Neural progenitor cell (in vitro differentiated cells): ENCODE results near the gene TBCD. TPM values are rescaled to one million over a fixed set of nuclear protein-coding genes. Genes with fewer than 3 reads are reported as not detected.
"Not testable (repeated sequence)": the region's sequence is repeated elsewhere in the genome, so short reads cannot be mapped to it uniquely, and the experiment has no call there.

Experiments used
- DNase-seq: peaks from one replicate; pipeline ENCODE4 v3.0.0-alpha.2; 2016; ENCODE audit warnings: low spot score
- H2AFZ ChIP-seq: fragments of 200-600 bp; sonication (generic); replicated peaks from 2 replicates; pipeline ENCODE4 v1.6.1; 2016; ENCODE audit warnings: antibody characterized with exemption
- H3F3A ChIP-seq: fragments of 200-600 bp; sonication (generic); 2 replicates; pipeline ENCODE4 v1.6.1; 2016; ENCODE audit warnings: antibody characterized with exemption, low read depth
- H3K27ac ChIP-seq: fragments of 200-600 bp; sonication (generic); 2 replicates; pipeline ENCODE4 v1.5.1; 2016; ENCODE audit warnings: mild to moderate bottlenecking
- H3K27me3 ChIP-seq: fragments of 200-600 bp; sonication (generic); 2 replicates; pipeline ENCODE4 v1.6.1; 2016; ENCODE audit warnings: mild to moderate bottlenecking, moderate library complexity
- H3K36me3 ChIP-seq: fragments of 200-600 bp; sonication (generic); 2 replicates; pipeline ENCODE4 v1.5.1; 2016
- H3K4me1 ChIP-seq: fragments of 200-600 bp; sonication (generic); 2 replicates; pipeline ENCODE4 v1.6.1; 2016; ENCODE audit warnings: mixed run types
- H3K4me2 ChIP-seq: fragments of 200-600 bp; sonication (generic); 2 replicates; pipeline ENCODE4 v1.6.1; 2016
- H3K4me3 ChIP-seq: fragments of 200-600 bp; sonication (generic); 2 replicates; pipeline ENCODE4 v1.5.1; 2016
- H3K79me2 ChIP-seq: fragments of 200-600 bp; sonication (generic); 2 replicates; pipeline ENCODE4 v1.6.1; 2016; ENCODE audit warnings: low read depth
- H3K9ac ChIP-seq: fragments of 200-600 bp; sonication (generic); 2 replicates; pipeline ENCODE4 v1.6.1; 2016
- H3K9me3 ChIP-seq: fragments of 200-600 bp; sonication (generic); 2 replicates; pipeline ENCODE4 v1.5.1; 2016; ENCODE audit warnings: low read depth
- H4K20me1 ChIP-seq: fragments of 200-600 bp; sonication (generic); 2 replicates; pipeline ENCODE4 v1.6.1; 2016; ENCODE audit warnings: low read depth
- H3K27ac Mint-ChIP-seq: 3 replicates; pipeline ENCODE4 v1.8.0; 2021; ENCODE audit warnings: mixed read lengths
- H3K27me3 Mint-ChIP-seq: 2 replicates; pipeline ENCODE4 v1.8.0; 2022; ENCODE audit warnings: low read depth, mild to moderate bottlenecking, inconsistent platforms, moderate library complexity, mixed read lengths; ENCODE audit not compliant: insufficient read depth
- H3K36me3 Mint-ChIP-seq: 3 replicates; pipeline ENCODE4 v1.8.0; 2021; ENCODE audit warnings: mixed read lengths
- H3K4me1 Mint-ChIP-seq: 3 replicates; pipeline ENCODE4 v1.8.0; 2021; ENCODE audit warnings: mixed read lengths
- H3K4me3 Mint-ChIP-seq: 3 replicates; pipeline ENCODE4 v1.8.0; 2021; ENCODE audit warnings: mild to moderate bottlenecking, moderate library complexity, mixed read lengths
- H3K9me3 Mint-ChIP-seq: 3 replicates; pipeline ENCODE4 v1.8.0; 2020; ENCODE audit warnings: mixed read lengths
- CTCF ChIP-seq: fragments of 200-600 bp; sonication (generic); IDR thresholded peaks from 2 replicates; pipeline ENCODE4 v1.5.1; 2017; ENCODE audit warnings: antibody characterized with exemption, mild to moderate bottlenecking
- EZH2 ChIP-seq: fragments of 200-600 bp; sonication (generic); IDR thresholded peaks from 2 replicates; pipeline ENCODE4 v1.6.1; 2017; ENCODE audit warnings: antibody characterized with exemption, mild to moderate bottlenecking, moderate library complexity
- EZH2phosphoT487 ChIP-seq: fragments of 200-600 bp; sonication (generic); IDR thresholded peaks from 2 replicates; pipeline ENCODE4 v1.6.1; 2017; ENCODE audit warnings: antibody characterized with exemption
- total RNA-seq: library from RNA; depleted of rRNA; stranded (reverse); fragments of >200 nt; gene quantifications from 2 replicates; pipeline ENCODE4 v1.2.3, GENCODE V29; 2015; ENCODE audit warnings: low replicate concordance

Gene TBCD
- total RNA-seq, 1 donor from 2014 or later: 76.4 TPM

GRCh38 chr17:82985428-82985805 lies 233.6 kb downstream of the TBCD start:
- no peaks in the 10 kb centered on the region for H3K36me3 ChIP-seq
- H3K9me3 Mint-ChIP-seq: peaks cover 14% of the 10 kb centered on the region
- no peak overlapping the region for H2AFZ ChIP-seq
- no peaks in the 10 kb centered on the region for H3K9me3 ChIP-seq
- peaks cover 13% of the 10 kb centered on the region for H3K4me1 ChIP-seq
- H3K4me2 ChIP-seq: peak overlapping the region; percentile 66
- H3K27ac Mint-ChIP-seq: peak overlapping the region; percentile 81
- no peak overlapping the region for H3K27ac ChIP-seq
- no peak overlapping the region for H3K9ac ChIP-seq
- H3K79me2 ChIP-seq: no peaks in the 10 kb centered on the region
- H4K20me1 ChIP-seq: no peaks in the 10 kb centered on the region
- TF ChIP-seq EZH2: no peak
- TF ChIP-seq EZH2phosphoT487: no peak
- no peak for TF ChIP-seq CTCF
- no peak for DNase-seq
- H3K4me1 Mint-ChIP-seq: peaks cover 20% of the 10 kb centered on the region
- no peak overlapping the region for H3K4me3 Mint-ChIP-seq
- H3F3A ChIP-seq: no peaks in the 10 kb centered on the region
- H3K36me3 Mint-ChIP-seq: peaks cover 23% of the 10 kb centered on the region
- no peak overlapping the region for H3K4me3 ChIP-seq
- peaks cover 2% of the 10 kb centered on the region for H3K27me3 Mint-ChIP-seq
- no peaks in the 10 kb centered on the region for H3K27me3 ChIP-seq

- Mint-ChIP-seq H3K9me3 (peaks cover 14% of the 10 kb centered on the region), H3K4me3 (no peak overlapping the region)
Observed at GRCh38 chr17:82985973-82986372, 234.1 kb downstream of the TBCD start.

GRCh38 chr17:82989051-82989450 lies 237.2 kb downstream of the TBCD start:
- not testable (repeated sequence) for H3K4me3 Mint-ChIP-seq, H3K27me3 Mint-ChIP-seq, H3K27me3 ChIP-seq, H3K9me3 ChIP-seq, H3K79me2 ChIP-seq, DNase-seq, H3K36me3 ChIP-seq, H3K9ac ChIP-seq, H3F3A ChIP-seq, H3K4me3 ChIP-seq, H3K27ac ChIP-seq, H2AFZ ChIP-seq, H3K4me2 ChIP-seq, H3K27ac Mint-ChIP-seq, H4K20me1 ChIP-seq
- Mint-ChIP-seq H3K9me3 (peaks cover 33% of the 10 kb centered on the region), H3K4me1 (peaks cover 18% of the 10 kb centered on the region), H3K36me3 (peaks cover 24% of the 10 kb centered on the region)
- peaks cover 13% of the 10 kb centered on the region for H3K4me1 ChIP-seq

More at GRCh38 chr17:82985973-82986372, 234.1 kb downstream of the TBCD start:
- no peaks in the 10 kb centered on the region for H3F3A ChIP-seq
- H3K79me2 ChIP-seq: no peaks in the 10 kb centered on the region
- no peak overlapping the region for H3K9ac ChIP-seq
- H3K4me2 ChIP-seq: peak overlapping the region; percentile 66
- H3K27ac ChIP-seq: no peak overlapping the region
- no peaks in the 10 kb centered on the region for H3K27me3 ChIP-seq
- peak overlapping the region; percentile 81 for H3K27ac Mint-ChIP-seq
- H3K9me3 ChIP-seq: no peaks in the 10 kb centered on the region
- peaks cover 13% of the 10 kb centered on the region for H3K4me1 ChIP-seq
- H3K36me3 ChIP-seq: no peaks in the 10 kb centered on the region
- no peaks in the 10 kb centered on the region for H4K20me1 ChIP-seq
- no peak for TF ChIP-seq EZH2phosphoT487
- no peak for TF ChIP-seq EZH2
- TF ChIP-seq CTCF: no peak
- H2AFZ ChIP-seq: no peak overlapping the region
- no peak overlapping the region for H3K4me3 ChIP-seq
- H3K36me3 Mint-ChIP-seq: peaks cover 23% of the 10 kb centered on the region
- peaks cover 2% of the 10 kb centered on the region for H3K27me3 Mint-ChIP-seq
- H3K4me1 Mint-ChIP-seq: peaks cover 18% of the 10 kb centered on the region
- peak; percentile 71 for DNase-seq

DNA sequence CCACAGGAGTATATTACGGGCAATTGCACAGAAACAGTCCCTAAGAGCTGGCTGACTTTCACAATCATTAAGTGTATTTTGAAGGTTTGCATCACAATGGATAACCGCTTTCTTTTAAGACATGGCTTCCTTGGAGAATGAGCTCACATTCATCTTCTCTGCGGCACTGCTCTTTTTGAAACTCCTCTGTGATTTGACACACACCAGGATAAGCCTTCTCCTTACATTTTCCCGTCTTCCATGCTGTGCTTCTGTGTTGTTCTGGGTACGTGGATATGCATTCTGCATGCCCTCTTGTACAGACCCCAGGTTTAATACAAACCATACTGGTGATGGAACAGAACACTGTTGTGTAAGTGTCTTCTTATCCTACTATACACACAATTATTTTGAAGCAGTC lies 238.0 kb downstream of the TBCD start:
- H3K27ac ChIP-seq: no peak overlapping the region
- Mint-ChIP-seq H3K4me3 (no peak overlapping the region), H3K27me3 (peaks cover 2% of the 10 kb centered on the region), H3K9me3 (peaks cover 40% of the 10 kb centered on the region), H3K36me3 (peaks cover 29% of the 10 kb centered on the region), H3K4me1 (peaks cover 18% of the 10 kb centered on the region), H3K27ac (no peak overlapping the region)
- H3K4me1 ChIP-seq: peaks cover 13% of the 10 kb centered on the region
- peaks cover 4% of the 10 kb centered on the region for H3K36me3 ChIP-seq
- TF ChIP-seq CTCF (no peak), EZH2 (no peak), EZH2phosphoT487 (no peak)
- H2AFZ ChIP-seq: no peak overlapping the region
- H4K20me1 ChIP-seq: no peaks in the 10 kb centered on the region
- H3K4me2 ChIP-seq: no peak overlapping the region
- no peaks in the 10 kb centered on the region for H3K79me2 ChIP-seq
- DNase-seq: no peak
- no peak overlapping the region for H3K4me3 ChIP-seq
- H3F3A ChIP-seq: no peaks in the 10 kb centered on the region
- H3K27me3 ChIP-seq: no peaks in the 10 kb centered on the region
- H3K9me3 ChIP-seq: peaks cover 8% of the 10 kb centered on the region
- H3K9ac ChIP-seq: no peak overlapping the region
